ENCODE results near the gene CUL5. TPM values are rescaled to one million over a fixed set of nuclear protein-coding genes. Genes with fewer than 3 reads are reported as not detected.

CUL5 gene
- total and polyA plus RNA-seq, 2 of the 8 experiments (the other 6 are each of a cell fraction or from before 2014, with no cell fraction given) = 4.9 to 31.8 TPM

GRCh38 chr11:108048269-108048668 lies 39.6 kb downstream of the CUL5 start (continued):
- no peak for TF ChIP-seq USF2 (IDR thresholded peaks at IDR 0.05; ENCODE audit: low read length)
- TF ChIP-seq RXRA (IDR thresholded peaks at IDR 0.05; ENCODE audit: insufficient read depth, low read depth, low read length) = no peak
